ENCODE measurements around the gene GRIA1.
"Not testable (repeated sequence)": the region's sequence is repeated elsewhere in the genome, so short reads cannot be mapped to it uniquely, and the experiment has no call there.

GRIA1 gene

DNA sequence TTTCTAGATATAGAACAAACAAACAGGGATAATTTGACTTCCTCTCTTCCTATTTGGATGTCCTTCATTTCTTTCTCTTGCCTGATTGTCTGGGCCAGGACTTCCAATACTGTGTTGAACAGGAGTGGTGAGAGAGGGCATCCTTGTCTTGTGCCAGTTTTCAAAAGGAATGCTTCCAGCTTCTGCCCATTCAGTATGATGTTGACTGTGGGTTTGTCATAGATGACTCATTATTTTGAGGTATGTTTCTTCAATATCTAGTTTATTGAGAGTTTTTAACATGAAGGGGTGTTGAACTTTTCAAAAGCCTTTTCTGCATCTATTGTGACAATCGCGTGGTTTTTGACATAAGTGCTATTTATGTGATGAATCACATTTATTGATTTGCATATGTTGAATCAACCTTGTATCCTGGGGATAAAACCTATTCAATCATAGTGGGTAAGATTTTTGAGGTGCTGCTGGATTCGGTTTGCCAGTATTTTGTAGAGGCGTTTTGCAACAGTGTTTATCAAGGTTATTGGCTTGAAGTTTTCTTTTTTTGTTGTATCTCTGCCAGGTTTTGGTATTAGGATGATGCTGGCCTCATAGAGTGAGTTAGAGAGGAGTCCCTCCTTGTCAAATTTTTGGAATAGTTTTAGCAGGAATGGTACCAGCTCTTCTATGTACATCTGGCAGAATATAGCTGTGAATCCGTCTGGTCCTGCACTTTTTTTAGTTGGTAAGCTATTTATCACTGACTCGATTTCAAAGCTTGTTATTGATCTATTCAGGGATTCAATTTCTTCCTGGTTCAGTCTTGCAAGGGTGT, 359.0 kb downstream of the GRIA1 start:
- not testable (repeated sequence) for DNase-seq (ENCODE audit: low spot score)

DNA sequence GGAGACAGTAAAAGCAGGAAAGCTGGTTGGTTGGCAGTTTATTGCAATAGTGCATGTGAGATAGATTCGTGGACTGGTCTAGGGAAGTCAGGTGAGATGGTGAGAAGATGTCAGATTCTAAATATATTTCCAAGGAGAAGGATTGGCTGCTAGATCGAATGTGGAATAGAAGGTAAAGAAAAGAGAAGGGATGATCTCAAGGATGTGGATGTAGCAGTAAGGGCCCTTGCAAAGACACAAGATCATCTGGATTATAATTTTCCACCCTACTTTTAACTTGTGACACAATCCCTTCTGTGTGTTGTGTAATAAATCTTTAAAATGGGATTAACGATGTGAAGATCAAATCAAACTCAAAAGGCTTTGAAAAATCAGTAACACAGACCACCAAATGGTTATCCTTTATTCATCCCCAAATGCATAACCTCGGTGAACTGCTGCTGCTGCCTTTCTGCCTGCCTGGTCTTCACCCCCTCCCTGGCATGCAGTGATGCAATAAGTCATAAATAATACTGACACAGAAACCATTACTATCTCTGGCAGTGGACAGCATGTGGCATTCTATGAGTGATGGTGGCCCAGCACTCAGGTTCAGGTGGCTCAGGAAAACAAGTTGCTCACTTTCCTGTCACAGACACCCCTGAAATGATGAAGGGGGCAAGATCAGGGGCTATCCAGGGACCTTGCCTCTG, 369.9 kb downstream of the GRIA1 start:
- DNase-seq (ENCODE audit: low spot score): no peak

DNA sequence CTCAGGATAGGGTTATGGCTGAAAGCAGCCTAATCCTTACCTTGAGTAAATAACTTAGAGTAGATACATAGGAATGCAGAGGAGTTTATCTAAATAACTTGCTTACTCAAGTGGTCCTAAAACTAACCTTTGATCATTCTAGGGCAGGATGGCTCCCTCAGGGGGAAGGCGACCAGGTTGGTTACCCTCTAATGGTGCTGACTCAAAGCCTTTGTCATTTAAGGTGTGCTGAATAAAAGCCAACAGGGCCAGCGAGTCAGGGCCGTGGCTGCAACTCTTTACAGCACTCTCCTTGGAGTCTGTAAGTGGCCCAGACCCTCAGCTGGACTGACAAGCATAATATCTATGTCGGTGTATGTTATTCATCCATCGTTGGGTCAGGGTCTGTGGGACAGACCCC, 372.4 kb downstream of the GRIA1 start:
- not testable (repeated sequence) for DNase-seq (ENCODE audit: low spot score)
